ENCODE data around the gene PLEKHD1. TPM values are rescaled to one million over a fixed set of nuclear protein-coding genes. Genes with fewer than 3 reads are reported as not detected.

PLEKHD1 gene
- total RNA-seq, 4 donors from 2014 or later: 0.13 to 2.4 (median 1.8) TPM

DNA sequence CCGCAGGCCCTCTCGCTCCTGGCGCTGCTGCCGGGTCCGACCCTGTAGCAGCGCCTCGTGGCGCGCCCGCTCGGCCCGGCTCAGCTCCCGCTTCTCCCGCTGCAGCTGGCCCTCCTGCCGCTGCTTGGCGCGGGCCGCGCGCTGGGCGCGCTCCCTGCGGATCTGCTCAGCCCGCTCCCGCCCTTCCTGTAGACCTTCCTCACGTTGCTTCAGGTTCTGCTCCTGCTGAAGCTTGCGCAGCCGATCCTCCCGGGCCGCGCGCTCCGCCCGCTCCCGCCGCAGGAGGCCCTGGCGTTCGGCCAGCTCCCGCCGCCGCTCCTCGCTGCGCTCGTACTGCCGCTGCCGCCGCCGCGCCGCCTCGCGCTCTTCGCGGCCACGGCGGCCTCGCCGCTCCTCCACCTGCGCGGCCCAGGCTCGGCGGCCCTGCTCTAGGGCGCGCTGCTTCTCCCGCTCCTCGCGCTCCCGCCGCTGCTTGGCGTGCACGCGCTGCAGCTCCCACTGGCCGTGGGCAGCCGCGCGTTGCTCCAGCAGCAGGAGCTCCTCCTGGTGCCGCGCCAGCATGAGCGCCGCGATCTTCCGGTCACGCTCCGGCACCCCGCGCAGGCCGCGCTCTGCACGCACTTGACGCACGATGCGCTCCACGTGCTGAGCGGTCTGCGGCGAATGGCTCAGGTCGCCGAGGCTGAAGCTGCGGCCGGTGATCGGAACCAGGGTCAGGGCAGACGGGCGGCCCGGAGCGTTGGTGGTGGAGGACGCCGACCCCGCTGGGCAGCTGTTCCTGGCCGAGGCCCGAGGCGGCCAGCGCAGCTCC lies 87.7 kb downstream of the PLEKHD1 start:
- WGBS, 2 donors: 21 to 27% methylated on average over 6 to 75 of the region's 112 CpGs
- intact Hi-C loops (cut with DNase I; ENCODE audit: low total_unique reads): no loop called here
- TF ChIP-seq POLR2A (IDR thresholded peaks at IDR 0.05): no peak
- no peak for TF ChIP-seq CTCF (IDR thresholded peaks at IDR 0.05)
- peak overlapping the region; percentile 30 for H3K4me3 ChIP-seq (ENCODE audit: low read depth, poor library complexity, severe bottlenecking)
- no peak for DNase-seq (ENCODE audit: low spot score in 2 of 2)

GRCh38 chr14:69572841-69573135 lies 88.3 kb downstream of the PLEKHD1 start:
- no peak overlapping the region for H3K4me3 ChIP-seq (ENCODE audit: low read depth, poor library complexity, severe bottlenecking)
- no peak for TF ChIP-seq POLR2A (IDR thresholded peaks at IDR 0.05)
- TF ChIP-seq CTCF (IDR thresholded peaks at IDR 0.05): no peak
- no peak for DNase-seq (ENCODE audit: low spot score in 2 of 2)
- 29 to 43% methylated on average over 7 to 36 of the region's 40 CpGs for WGBS, 2 donors
- intact Hi-C loops (cut with DNase I; ENCODE audit: low total_unique reads): no loop called here

GRCh38 chr14:69573205-69573830 lies 88.8 kb downstream of the PLEKHD1 start:
- TF ChIP-seq CTCF (IDR thresholded peaks at IDR 0.05) (no peak), POLR2A (IDR thresholded peaks at IDR 0.05) (no peak)
- H3K4me3 ChIP-seq (ENCODE audit: low read depth, poor library complexity, severe bottlenecking): no peak overlapping the region
- DNase-seq (ENCODE audit: low spot score in 2 of 2): no peak
- intact Hi-C loops (cut with DNase I; ENCODE audit: low total_unique reads): no loop called here
- WGBS, 2 donors: 30 to 55% methylated on average over 26 to 48 of the region's 51 CpGs

GRCh38 chr14:69573831-69574262 lies 89.3 kb downstream of the PLEKHD1 start:
- DNase-seq (ENCODE audit: low spot score in 2 of 2): no peak
- H3K4me3 ChIP-seq (ENCODE audit: low read depth, poor library complexity, severe bottlenecking): no peak overlapping the region
- TF ChIP-seq CTCF (IDR thresholded peaks at IDR 0.05) (no peak), POLR2A (IDR thresholded peaks at IDR 0.05) (no peak)
- 3% methylated on average over 11 to 15 of the region's 15 CpGs for WGBS, 2 donors
- intact Hi-C loops (cut with DNase I; ENCODE audit: low total_unique reads): no loop called here

- intact Hi-C loops (cut with DNase I; ENCODE audit: low total_unique reads): no loop called here
- 0 to 1% methylated on average over 20 to 47 of the region's 52 CpGs for WGBS, 2 donors
- DNase-seq (ENCODE audit: low spot score in 2 of 2): peak; percentile 17 to 90
- H3K4me3 ChIP-seq (ENCODE audit: low read depth, poor library complexity, severe bottlenecking): no peak within 1 kb of the TSS
- TF ChIP-seq CTCF (IDR thresholded peaks at IDR 0.05): no peak
- TF ChIP-seq POLR2A (IDR thresholded peaks at IDR 0.05): no peak
Measured at GRCh38 chr14:69574263-69574953, 89.9 kb downstream of the PLEKHD1 start, which contains the start of gene CCDC177. TSS of gene CCDC177 (minus strand) at chr14:69574871. CDS start at chr14:69573622, 1,249 bp downstream.
